Chondrocyte (in vitro differentiated cells): ENCODE results near the gene PCBD1. TPM values are rescaled to one million over a fixed set of nuclear protein-coding genes. Genes with fewer than 3 reads are reported as not detected.

Experiments used
- DNase-seq: peaks from one replicate; pipeline ENCODE4 v3.0.0; 2021; ENCODE audit warnings: mixed read lengths, low spot score
- H3K27ac Mint-ChIP-seq: one replicate; pipeline ENCODE4 v1.8.0; 2021; ENCODE audit warnings: mild to moderate bottlenecking, moderate library complexity, mixed read lengths; ENCODE audit not compliant: unreplicated experiment
- H3K27me3 Mint-ChIP-seq: 2 replicates; pipeline ENCODE4 v1.8.0; 2021; ENCODE audit warnings: low read depth, mixed read lengths
- H3K36me3 Mint-ChIP-seq: 2 replicates; pipeline ENCODE4 v1.8.0; 2021; ENCODE audit warnings: low read depth, mixed read lengths
- H3K4me1 Mint-ChIP-seq: 2 replicates; pipeline ENCODE4 v1.8.0; 2021; ENCODE audit warnings: low read depth, mild to moderate bottlenecking, mixed read lengths
- H3K4me3 Mint-ChIP-seq: one replicate; pipeline ENCODE4 v1.8.0; 2021; ENCODE audit warnings: mild to moderate bottlenecking, moderate library complexity, mixed read lengths; ENCODE audit not compliant: unreplicated experiment
- H3K9me3 Mint-ChIP-seq: 2 replicates; pipeline ENCODE4 v1.8.0; 2021; ENCODE audit warnings: low read depth, mixed read lengths
- total RNA-seq: library from RNA; stranded (reverse); gene quantifications from 3 replicates; pipeline ENCODE4 v1.2.1, GENCODE V29; 2021
- TF ChIP-seq, protein P1 (sequence below): fragments of 200-600 bp; sonication (generic); IDR thresholded peaks from 2 replicates; pipeline ENCODE4 v1.5.0; 2021; ENCODE audit warnings: antibody characterized with exemption, mild to moderate bottlenecking, moderate library complexity

The PCBD1 gene
- total RNA-seq, 1 donor from 2014 or later = 49.3 TPM

DNA sequence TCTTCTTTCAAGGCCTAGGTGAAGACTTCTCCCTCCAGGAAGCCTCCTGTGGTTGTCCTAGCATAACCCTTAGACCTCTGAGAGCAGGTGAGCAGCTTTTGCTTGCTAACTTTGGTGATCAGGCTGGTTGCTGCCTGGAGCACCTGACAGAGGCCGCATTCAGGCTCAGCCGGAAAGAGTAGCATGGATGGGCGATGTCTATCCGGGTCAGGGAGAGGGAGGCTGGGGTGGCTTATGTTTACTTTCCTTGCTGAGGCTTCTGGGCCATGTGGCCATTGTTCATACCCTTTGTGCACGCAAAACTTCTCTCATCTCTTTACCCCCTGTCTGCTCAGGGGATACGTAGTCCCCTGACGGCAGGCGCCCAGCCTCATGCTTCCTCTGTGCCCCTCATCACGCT lies 27.4 kb upstream of the PCBD1 start:
- peak; percentile 33 for DNase-seq
- Mint-ChIP-seq H3K4me1 (peaks cover 5% of the 10 kb centered on the region), H3K4me3 (no peak overlapping the region), H3K27me3 (peaks cover 41% of the 10 kb centered on the region), H3K36me3 (no peaks in the 10 kb centered on the region), H3K27ac (no peak overlapping the region), H3K9me3 (no peaks in the 10 kb centered on the region)
- TF ChIP-seq, protein P1, sequence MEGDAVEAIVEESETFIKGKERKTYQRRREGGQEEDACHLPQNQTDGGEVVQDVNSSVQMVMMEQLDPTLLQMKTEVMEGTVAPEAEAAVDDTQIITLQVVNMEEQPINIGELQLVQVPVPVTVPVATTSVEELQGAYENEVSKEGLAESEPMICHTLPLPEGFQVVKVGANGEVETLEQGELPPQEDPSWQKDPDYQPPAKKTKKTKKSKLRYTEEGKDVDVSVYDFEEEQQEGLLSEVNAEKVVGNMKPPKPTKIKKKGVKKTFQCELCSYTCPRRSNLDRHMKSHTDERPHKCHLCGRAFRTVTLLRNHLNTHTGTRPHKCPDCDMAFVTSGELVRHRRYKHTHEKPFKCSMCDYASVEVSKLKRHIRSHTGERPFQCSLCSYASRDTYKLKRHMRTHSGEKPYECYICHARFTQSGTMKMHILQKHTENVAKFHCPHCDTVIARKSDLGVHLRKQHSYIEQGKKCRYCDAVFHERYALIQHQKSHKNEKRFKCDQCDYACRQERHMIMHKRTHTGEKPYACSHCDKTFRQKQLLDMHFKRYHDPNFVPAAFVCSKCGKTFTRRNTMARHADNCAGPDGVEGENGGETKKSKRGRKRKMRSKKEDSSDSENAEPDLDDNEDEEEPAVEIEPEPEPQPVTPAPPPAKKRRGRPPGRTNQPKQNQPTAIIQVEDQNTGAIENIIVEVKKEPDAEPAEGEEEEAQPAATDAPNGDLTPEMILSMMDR = no peak

DNA sequence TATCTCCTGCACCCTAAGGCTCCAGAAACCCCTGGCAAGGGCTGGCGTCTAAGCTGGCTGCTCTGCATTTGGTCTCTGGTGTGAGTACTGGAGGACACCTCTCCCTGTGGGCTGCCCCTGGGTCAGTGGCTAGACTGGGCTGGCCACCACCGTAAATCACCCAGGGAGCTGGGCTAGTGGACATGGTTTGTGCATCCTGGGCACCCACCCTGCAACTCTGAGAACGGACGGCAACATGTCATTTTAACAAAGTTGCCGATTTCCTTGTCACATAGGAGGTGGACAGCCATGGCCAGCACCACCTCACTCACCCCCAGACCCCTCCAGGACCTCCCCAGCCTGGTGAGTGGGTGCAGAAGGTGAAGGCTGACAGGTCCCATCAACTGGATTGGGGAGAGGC lies 26.8 kb upstream of the PCBD1 start:
- peak; percentile 50 for DNase-seq
- peaks cover 5% of the 10 kb centered on the region for H3K4me1 Mint-ChIP-seq
- H3K27me3 Mint-ChIP-seq = peaks cover 41% of the 10 kb centered on the region
- no peak overlapping the region for H3K27ac Mint-ChIP-seq
- H3K9me3 Mint-ChIP-seq = no peaks in the 10 kb centered on the region
- TF ChIP-seq, protein P1 = no peak
- H3K4me3 Mint-ChIP-seq = no peak overlapping the region
- H3K36me3 Mint-ChIP-seq = no peaks in the 10 kb centered on the region

DNA sequence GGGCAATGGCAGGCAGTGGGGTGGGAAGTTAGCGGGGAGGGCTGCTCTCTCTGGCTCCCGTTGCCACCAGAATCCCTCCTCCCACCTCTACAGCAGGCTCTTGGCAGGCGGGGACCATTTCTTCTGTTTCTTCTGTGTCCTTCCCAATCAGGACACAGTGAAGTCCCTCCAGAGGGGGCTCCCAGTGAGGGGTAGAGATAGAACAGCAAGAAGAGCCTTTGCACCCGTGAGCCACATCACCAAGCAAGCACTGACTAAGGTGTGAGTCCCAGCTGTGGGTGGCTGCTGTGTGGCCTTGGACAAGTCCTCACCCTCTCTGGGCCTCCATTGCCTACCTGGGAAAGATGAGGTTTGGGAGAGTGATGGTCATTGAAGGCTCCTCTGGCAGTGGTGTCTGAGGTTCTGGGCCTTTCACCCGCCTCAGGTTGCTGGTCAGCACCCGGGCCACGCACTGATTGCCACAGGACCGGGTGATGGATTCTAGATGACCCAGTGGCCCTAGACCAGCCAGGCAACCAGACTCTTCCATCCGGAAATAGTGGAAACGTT lies 26.0 kb upstream of the PCBD1 start:
- Mint-ChIP-seq H3K27me3 (peaks cover 35% of the 10 kb centered on the region), H3K4me1 (peaks cover 5% of the 10 kb centered on the region), H3K4me3 (no peak overlapping the region), H3K27ac (no peak overlapping the region), H3K36me3 (no peaks in the 10 kb centered on the region), H3K9me3 (no peaks in the 10 kb centered on the region)
- peak; percentile 42 for DNase-seq
- TF ChIP-seq, protein P1 = no peak

DNA sequence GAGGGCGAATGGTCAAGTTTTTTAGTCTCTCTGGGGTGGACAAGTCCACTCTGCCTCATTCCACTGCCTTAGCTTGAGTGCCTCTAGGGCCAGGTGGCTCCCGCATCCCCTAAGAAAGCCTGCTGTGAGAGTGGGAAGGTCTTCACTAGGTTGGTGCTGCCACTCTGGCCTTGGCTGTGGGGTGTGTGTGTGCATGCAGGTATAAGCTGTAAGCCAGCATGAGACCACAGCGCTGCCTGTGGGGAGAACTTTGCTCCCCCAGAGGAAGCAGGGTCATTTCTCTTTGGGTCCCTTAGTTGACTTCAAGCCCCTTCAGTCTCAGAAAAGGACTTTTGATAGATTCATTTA lies 25.5 kb upstream of the PCBD1 start:
- TF ChIP-seq, protein P1 = no peak
- H3K27me3 Mint-ChIP-seq = peaks cover 36% of the 10 kb centered on the region
- H3K36me3 Mint-ChIP-seq = no peaks in the 10 kb centered on the region

DNA sequence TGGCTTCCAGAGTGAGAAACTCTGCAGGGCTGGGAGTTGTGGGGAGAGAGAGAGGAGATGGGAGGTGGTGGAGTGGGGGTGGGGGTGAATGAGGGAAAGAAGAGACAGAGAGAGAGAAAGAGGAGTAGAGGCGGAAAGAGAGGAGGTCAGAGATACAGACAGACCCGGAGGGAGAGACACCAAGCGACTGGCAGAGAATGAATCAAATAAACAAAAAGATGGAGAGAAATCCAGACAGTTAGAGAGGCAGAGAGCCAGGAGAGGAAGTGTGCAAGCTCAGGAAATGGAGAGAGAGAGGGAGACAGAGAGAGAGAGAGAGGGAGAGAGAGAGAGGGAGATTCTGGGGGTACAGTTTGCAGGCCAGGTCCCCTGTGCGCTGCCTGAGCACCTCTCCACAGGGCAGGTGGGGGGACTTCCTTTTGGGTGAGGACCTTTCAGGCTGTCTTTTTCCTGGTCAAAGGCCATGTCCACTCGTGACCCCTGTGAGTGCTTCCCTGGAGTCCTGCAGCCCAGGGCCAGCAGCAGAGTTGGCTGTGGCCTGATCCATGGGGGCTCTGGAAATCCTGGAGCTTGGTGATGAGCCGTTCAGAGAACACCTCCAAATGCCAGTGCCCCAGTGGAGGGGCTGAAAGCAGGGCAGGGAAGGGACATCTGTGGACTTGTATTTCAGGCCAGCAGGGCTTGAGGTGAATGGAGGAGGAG lies 25.0 kb upstream of the PCBD1 start:
- DNase-seq = peak; percentile 38
- no peaks in the 10 kb centered on the region for H3K9me3 Mint-ChIP-seq
- peaks cover 37% of the 10 kb centered on the region for H3K27me3 Mint-ChIP-seq
- no peaks in the 10 kb centered on the region for H3K36me3 Mint-ChIP-seq
- H3K4me1 Mint-ChIP-seq = peaks cover 5% of the 10 kb centered on the region
- H3K4me3 Mint-ChIP-seq = no peak overlapping the region
- TF ChIP-seq, protein P1 = no peak
- H3K27ac Mint-ChIP-seq = peak overlapping the region; percentile 12

More for the DNA sequence above, 25.5 kb upstream of the PCBD1 start:
- Mint-ChIP-seq H3K27ac (no peak overlapping the region), H3K4me3 (no peak overlapping the region), H3K4me1 (peaks cover 5% of the 10 kb centered on the region), H3K9me3 (no peaks in the 10 kb centered on the region)
- peak; percentile 27 for DNase-seq
